ENCODE data around the gene MRPL41. TPM values are rescaled to one million over a fixed set of nuclear protein-coding genes. Genes with fewer than 3 reads are reported as not detected.
"Not testable (repeated sequence)": the region's sequence is repeated elsewhere in the genome, so short reads cannot be mapped to it uniquely, and the experiment has no call there.

The MRPL41 gene
- polyA plus RNA-seq, 2 donors, result 49.3 to 53.0 TPM

GRCh38 chr9:137513136-137513535, 38.5 kb upstream of the MRPL41 start:
- H3K27me3 ChIP-seq (ENCODE audit: control insufficient read depth in 1 of 2, insufficient read depth in 2 of 2, low read length in 2 of 2); H3K4me3 ChIP-seq (ENCODE audit: low read depth in 1 of 2, low read length in 2 of 2); H3K9me3 ChIP-seq (ENCODE audit: control insufficient read depth in 2 of 2, insufficient read depth in 1 of 2, low read depth in 1 of 2, low read length in 1 of 2); H3K27ac ChIP-seq (ENCODE audit: low read depth in 2 of 2, low read length in 1 of 2); H3K36me3 ChIP-seq (ENCODE audit: control insufficient read depth in 2 of 2, insufficient read depth in 2 of 2, low read length in 1 of 2); H3K4me1 ChIP-seq (ENCODE audit: control insufficient read depth in 2 of 2, insufficient read depth in 2 of 2, low read length in 1 of 2): not testable (repeated sequence)
- 77 to 85% methylated on average over 5 of the region's 5 CpGs for WGBS, 2 donors

- H3K4me3 ChIP-seq (ENCODE audit: low read depth in 1 of 2, low read length in 2 of 2); H3K27me3 ChIP-seq (ENCODE audit: control insufficient read depth in 1 of 2, insufficient read depth in 2 of 2, low read length in 2 of 2); H3K36me3 ChIP-seq (ENCODE audit: control insufficient read depth in 2 of 2, insufficient read depth in 2 of 2, low read length in 1 of 2); H3K4me1 ChIP-seq (ENCODE audit: control insufficient read depth in 2 of 2, insufficient read depth in 2 of 2, low read length in 1 of 2); H3K27ac ChIP-seq (ENCODE audit: low read depth in 2 of 2, low read length in 1 of 2); H3K9me3 ChIP-seq (ENCODE audit: control insufficient read depth in 2 of 2, insufficient read depth in 1 of 2, low read depth in 1 of 2, low read length in 1 of 2): not testable (repeated sequence)
- 80 to 84% methylated on average over 32 to 42 of the region's 42 CpGs for WGBS, 2 donors
Measured at GRCh38 chr9:137513801-137514570, 37.7 kb upstream of the MRPL41 start.

GRCh38 chr9:137514691-137515337, 36.9 kb upstream of the MRPL41 start:
- Histone ChIP-seq H3K27me3 (ENCODE audit: control insufficient read depth in 1 of 2, insufficient read depth in 2 of 2, low read length in 2 of 2) (no peaks in the 10 kb centered on the region), H3K36me3 (ENCODE audit: control insufficient read depth in 2 of 2, insufficient read depth in 2 of 2, low read length in 1 of 2) (peaks cover 0 to 2% of the 10 kb centered on the region in 2 donors), H3K27ac (ENCODE audit: low read depth in 2 of 2, low read length in 1 of 2) (no peak overlapping the region), H3K4me1 (ENCODE audit: control insufficient read depth in 2 of 2, insufficient read depth in 2 of 2, low read length in 1 of 2) (no peaks in the 10 kb centered on the region), H3K4me3 (ENCODE audit: low read depth in 1 of 2, low read length in 2 of 2) (no peak overlapping the region), H3K9me3 (ENCODE audit: control insufficient read depth in 2 of 2, insufficient read depth in 1 of 2, low read depth in 1 of 2, low read length in 1 of 2) (no peaks in the 10 kb centered on the region)
- 90 to 92% methylated on average over 20 to 30 of the region's 30 CpGs for WGBS, 2 donors

- Histone ChIP-seq H3K4me1 (ENCODE audit: control insufficient read depth in 2 of 2, insufficient read depth in 2 of 2, low read length in 1 of 2) (no peaks in the 10 kb centered on the region), H3K27ac (ENCODE audit: low read depth in 2 of 2, low read length in 1 of 2) (no peak overlapping the region), H3K36me3 (ENCODE audit: control insufficient read depth in 2 of 2, insufficient read depth in 2 of 2, low read length in 1 of 2) (peaks cover 0 to 2% of the 10 kb centered on the region in 2 donors), H3K27me3 (ENCODE audit: control insufficient read depth in 1 of 2, insufficient read depth in 2 of 2, low read length in 2 of 2) (no peaks in the 10 kb centered on the region), H3K9me3 (ENCODE audit: control insufficient read depth in 2 of 2, insufficient read depth in 1 of 2, low read depth in 1 of 2, low read length in 1 of 2) (no peaks in the 10 kb centered on the region), H3K4me3 (ENCODE audit: low read depth in 1 of 2, low read length in 2 of 2) (no peak overlapping the region)
- WGBS, 2 donors, result 85 to 90% methylated on average over 23 of the region's 23 CpGs
Measured at GRCh38 chr9:137515338-137515724, 36.3 kb upstream of the MRPL41 start.

GRCh38 chr9:137516144-137516917, 35.3 kb upstream of the MRPL41 start:
- Histone ChIP-seq H3K36me3 (ENCODE audit: control insufficient read depth in 2 of 2, insufficient read depth in 2 of 2, low read length in 1 of 2) (peaks cover 0 to 2% of the 10 kb centered on the region in 2 donors), H3K27ac (ENCODE audit: low read depth in 2 of 2, low read length in 1 of 2) (no peak overlapping the region), H3K4me1 (ENCODE audit: control insufficient read depth in 2 of 2, insufficient read depth in 2 of 2, low read length in 1 of 2) (no peaks in the 10 kb centered on the region), H3K27me3 (ENCODE audit: control insufficient read depth in 1 of 2, insufficient read depth in 2 of 2, low read length in 2 of 2) (no peaks in the 10 kb centered on the region), H3K4me3 (ENCODE audit: low read depth in 1 of 2, low read length in 2 of 2) (no peak overlapping the region), H3K9me3 (ENCODE audit: control insufficient read depth in 2 of 2, insufficient read depth in 1 of 2, low read depth in 1 of 2, low read length in 1 of 2) (no peaks in the 10 kb centered on the region)
- WGBS, 2 donors, result 73 to 74% methylated on average over 10 of the region's 10 CpGs

- not testable (repeated sequence) for H3K9me3 ChIP-seq (ENCODE audit: control insufficient read depth in 2 of 2, insufficient read depth in 1 of 2, low read depth in 1 of 2, low read length in 1 of 2); H3K27ac ChIP-seq (ENCODE audit: low read depth in 2 of 2, low read length in 1 of 2); H3K36me3 ChIP-seq (ENCODE audit: control insufficient read depth in 2 of 2, insufficient read depth in 2 of 2, low read length in 1 of 2); H3K4me1 ChIP-seq (ENCODE audit: control insufficient read depth in 2 of 2, insufficient read depth in 2 of 2, low read length in 1 of 2); H3K4me3 ChIP-seq (ENCODE audit: low read depth in 1 of 2, low read length in 2 of 2); H3K27me3 ChIP-seq (ENCODE audit: control insufficient read depth in 1 of 2, insufficient read depth in 2 of 2, low read length in 2 of 2)
- 90 to 92% methylated on average over 13 of the region's 13 CpGs for WGBS, 2 donors
Measured at GRCh38 chr9:137518661-137519459, 32.8 kb upstream of the MRPL41 start.

GRCh38 chr9:137519553-137519952, 32.1 kb upstream of the MRPL41 start:
- Histone ChIP-seq H3K9me3 (ENCODE audit: control insufficient read depth in 2 of 2, insufficient read depth in 1 of 2, low read depth in 1 of 2, low read length in 1 of 2) (no peaks in the 10 kb centered on the region), H3K4me3 (ENCODE audit: low read depth in 1 of 2, low read length in 2 of 2) (no peak overlapping the region), H3K4me1 (ENCODE audit: control insufficient read depth in 2 of 2, insufficient read depth in 2 of 2, low read length in 1 of 2) (no peaks in the 10 kb centered on the region), H3K36me3 (ENCODE audit: control insufficient read depth in 2 of 2, insufficient read depth in 2 of 2, low read length in 1 of 2) (peaks cover 0 to 2% of the 10 kb centered on the region in 2 donors), H3K27me3 (ENCODE audit: control insufficient read depth in 1 of 2, insufficient read depth in 2 of 2, low read length in 2 of 2) (no peaks in the 10 kb centered on the region), H3K27ac (ENCODE audit: low read depth in 2 of 2, low read length in 1 of 2) (no peak overlapping the region)
- 87 to 95% methylated on average over 10 of the region's 10 CpGs for WGBS, 2 donors

GRCh38 chr9:137520614-137521404, 30.9 kb upstream of the MRPL41 start:
- H3K27ac ChIP-seq (ENCODE audit: low read depth in 2 of 2, low read length in 1 of 2), result no peak overlapping the region

More at GRCh38 chr9:137520614-137521404, 30.9 kb upstream of the MRPL41 start:
- H3K4me3 ChIP-seq (ENCODE audit: low read depth in 1 of 2, low read length in 2 of 2), result no peak overlapping the region
- WGBS, 2 donors, result 84 to 92% methylated on average over 30 of the region's 30 CpGs
- no peaks in the 10 kb centered on the region for H3K9me3 ChIP-seq (ENCODE audit: control insufficient read depth in 2 of 2, insufficient read depth in 1 of 2, low read depth in 1 of 2, low read length in 1 of 2)
- H3K36me3 ChIP-seq (ENCODE audit: control insufficient read depth in 2 of 2, insufficient read depth in 2 of 2, low read length in 1 of 2), result peaks cover 0 to 2% of the 10 kb centered on the region in 2 donors
- no peaks in the 10 kb centered on the region for H3K4me1 ChIP-seq (ENCODE audit: control insufficient read depth in 2 of 2, insufficient read depth in 2 of 2, low read length in 1 of 2)
- H3K27me3 ChIP-seq (ENCODE audit: control insufficient read depth in 1 of 2, insufficient read depth in 2 of 2, low read length in 2 of 2), result no peaks in the 10 kb centered on the region

Measured in esophagus (tissue), 2 donors.